Kidney (tissue), 14 donors: Measurements from ENCODE around the gene RASSF10. TPM values are rescaled to one million over a fixed set of nuclear protein-coding genes. Genes with fewer than 3 reads are reported as not detected.

Experiments used
- DNase-seq, 5 donors: peaks; one replicate each; pipeline ENCODE4 v3.0.0-alpha.2; 2013 to 2020
- FAIRE-seq: peaks from 2 replicates; lab custom pipeline; 2012; peaks lifted over from hg19 to GRCh38; lab: Jason Lieb, UNC
- H3K27ac ChIP-seq, 2 donors: one replicate each; pipeline ENCODE4 v1.7.0; 2013; ENCODE audit warnings: low read depth in 2 of 2, low read length in 2 of 2, inconsistent platforms in 1 of 2
- H3K27me3 ChIP-seq: one replicate; pipeline ENCODE4 v1.7.1; 2013; ENCODE audit warnings: low read length, inconsistent platforms; ENCODE audit not compliant: control insufficient read depth, insufficient read depth
- H3K36me3 ChIP-seq, 3 donors: one replicate each; pipeline versions ENCODE4 v1.7.0 to v1.7.1; 2013; ENCODE audit warnings: low read length in 3 of 3, control low read depth in 1 of 3, inconsistent platforms in 1 of 3; ENCODE audit not compliant: insufficient read depth in 3 of 3, control insufficient read depth in 2 of 3
- H3K4me1 ChIP-seq, 3 donors: one replicate each; pipeline versions ENCODE4 v1.7.0 to v1.7.1; 2013; ENCODE audit warnings: low read length in 3 of 3, inconsistent platforms in 1 of 3, low read depth in 1 of 3; ENCODE audit not compliant: control insufficient read depth in 2 of 3, insufficient read depth in 2 of 3
- H3K4me3 ChIP-seq, 3 donors: one replicate each; pipeline versions ENCODE4 v1.7.0 to v1.8.1; 2013; ENCODE audit warnings: low read length in 3 of 3, control low read depth in 1 of 3, inconsistent platforms in 1 of 3
- H3K9ac ChIP-seq, 3 donors: one replicate each; pipeline versions ENCODE4 v1.7.0 to v1.7.1; 2013; ENCODE audit warnings: low read length in 3 of 3, control low read depth in 1 of 3, inconsistent platforms in 1 of 3
- H3K9me3 ChIP-seq, 3 donors: one replicate each; pipeline versions ENCODE4 v1.7.0 to v1.7.1; 2013; ENCODE audit warnings: low read length in 3 of 3, control low read depth in 1 of 3, inconsistent platforms in 1 of 3; ENCODE audit not compliant: control insufficient read depth in 2 of 3, insufficient read depth in 1 of 3
- CTCF ChIP-seq: IDR thresholded peaks from 3 replicates; pipeline ENCODE4 v1.5.1; 2012; ENCODE audit warnings: mild to moderate bottlenecking, moderate library complexity, borderline replicate concordance; ENCODE audit not compliant: insufficient read depth; ENCODE audit errors: extremely low read depth
- intact Hi-C: fragments of 100-400 bp; cut with DNase I; formaldehyde crosslinking; loops from one replicate; pipeline ENCODE4 v1.11.1; 2022
- polyA plus RNA-seq: library from polyadenylated mRNA; stranded (reverse); fragments of 350-450 nt; fragmentation: Illumina TruSeq; extraction: RNeasy Lipid Tissue Mini Kit (QIAGEN cat#74804); gene quantifications from one replicate; pipeline ENCODE4 v1.2.3, GENCODE V29; 2014; ENCODE audit warnings: low read depth, low replicate concordance; ENCODE audit not compliant: insufficient read depth
- total RNA-seq: library from RNA; stranded (reverse); fragmentation: NEBNext Ultra II Directional; extraction: Animal tissue kit (Norgen Biotek cat#: 25700); gene quantifications from one replicate; pipeline ENCODE4 v1.2.1, GENCODE V29; 2021
- donor health status: control.
- donor health status: control.
- donor health status: control.
- donor health status: control.
- donor health status: control.
- donor health status: DM: yes; HTN: yes; CAD: no.
- donor health status: Normal renal cell carcinoma (clear cell type).

The RASSF10 gene
- total and polyA plus RNA-seq, 2 donors from 2014 or later, result 6.1 to 9.7 TPM

GRCh38 chr11:12966002-12966401 is 43.1 kb upstream of the RASSF10 start:
- Histone ChIP-seq H3K4me3 (no peak overlapping the region), H3K9me3 (no peaks in the 10 kb centered on the region), H3K36me3 (no peaks in the 10 kb centered on the region), H3K27me3 (no peaks in the 10 kb centered on the region), H3K4me1 (peaks cover 0 to 7% (median 0%) of the 10 kb centered on the region in 3 donors), H3K9ac (no peak overlapping the region), H3K27ac (no peak overlapping the region)
- FAIRE-seq (no peak), DNase-seq (no peak)
- intact Hi-C loops, result no loop called here
- no peak for TF ChIP-seq CTCF

GRCh38 chr11:12968101-12968500 is 41.0 kb upstream of the RASSF10 start:
- Histone ChIP-seq H3K27ac (peak overlapping the region in 1 of 2 donors; percentile 5), H3K9ac (no peak overlapping the region), H3K36me3 (no peaks in the 10 kb centered on the region), H3K4me3 (no peak overlapping the region), H3K9me3 (no peaks in the 10 kb centered on the region), H3K4me1 (peaks cover 0 to 13% (median 0%) of the 10 kb centered on the region in 3 donors), H3K27me3 (no peaks in the 10 kb centered on the region)
- intact Hi-C loops, result no loop called here
- no peak for FAIRE-seq
- DNase-seq, result no peak
- TF ChIP-seq CTCF, result no peak

- peak overlapping the region; percentile 5 to 17 for H3K27ac ChIP-seq
- no peaks in the 10 kb centered on the region for H3K27me3 ChIP-seq
- no peak for FAIRE-seq
- H3K4me3 ChIP-seq, result peak overlapping the region in 1 of 3 donors; percentile 11
- H3K4me1 ChIP-seq, result peaks cover 0 to 17% (median 0%) of the 10 kb centered on the region in 3 donors
- no peaks in the 10 kb centered on the region for H3K9me3 ChIP-seq
- DNase-seq, result peak in 4 of 5 donors; percentile 74 to 90 (median 82)
- no peak overlapping the region for H3K9ac ChIP-seq
- H3K36me3 ChIP-seq, result no peaks in the 10 kb centered on the region
- TF ChIP-seq CTCF, result no peak
- intact Hi-C loops, result no loop called here
Observed at GRCh38 chr11:12968826-12969225, 40.3 kb upstream of the RASSF10 start.

GRCh38 chr11:12971955-12972354 is 37.2 kb upstream of the RASSF10 start:
- no peaks in the 10 kb centered on the region for H3K36me3 ChIP-seq
- no peak overlapping the region for H3K9ac ChIP-seq
- no peaks in the 10 kb centered on the region for H3K9me3 ChIP-seq
- peaks cover 0 to 22% (median 0%) of the 10 kb centered on the region in 3 donors for H3K4me1 ChIP-seq
- TF ChIP-seq CTCF, result no peak
- H3K4me3 ChIP-seq, result no peak overlapping the region
- DNase-seq (no peak), FAIRE-seq (no peak)
- intact Hi-C loops, result no loop called here
- no peak overlapping the region for H3K27ac ChIP-seq
- H3K27me3 ChIP-seq, result no peaks in the 10 kb centered on the region
